HEK293T (cell line): Measurements from ENCODE around the gene SLTM.

Source experiments
- ARNT ChIP-seq: fragments of 450-650 bp; IDR thresholded peaks from 2 replicates; pipeline ENCODE4 v1.6.1; 2017; ENCODE audit warnings: mild to moderate bottlenecking
- BHLHE40 ChIP-seq: fragments of 450-650 bp; IDR thresholded peaks from 2 replicates; pipeline ENCODE4 v1.6.1; 2016; ENCODE audit warnings: mild to moderate bottlenecking, moderate library complexity, borderline replicate concordance
- CTBP1 ChIP-seq: fragments of 450-650 bp; IDR thresholded peaks from 2 replicates; pipeline ENCODE4 v1.6.1; 2016; ENCODE audit warnings: borderline replicate concordance
- ELF4 ChIP-seq: fragments of 450-650 bp; IDR thresholded peaks from 2 replicates; pipeline ENCODE4 v1.6.1; 2017; ENCODE audit warnings: antibody characterized with exemption
- FOXA1 ChIP-seq: fragments of 450-650 bp; IDR thresholded peaks from 2 replicates; pipeline ENCODE4 v1.6.1; 2016; ENCODE audit warnings: mild to moderate bottlenecking
- FOXM1 ChIP-seq: fragments of 450-650 bp; IDR thresholded peaks from 2 replicates; pipeline ENCODE4 v1.6.1; 2017; ENCODE audit warnings: mild to moderate bottlenecking, borderline replicate concordance
- HDGF ChIP-seq: fragments of 450-650 bp; IDR thresholded peaks from 2 replicates; pipeline ENCODE4 v1.6.1; 2017; ENCODE audit warnings: antibody characterized with exemption, borderline replicate concordance
- LEF1 ChIP-seq: fragments of 450-650 bp; IDR thresholded peaks from 2 replicates; pipeline ENCODE4 v1.6.1; 2017; ENCODE audit warnings: mild to moderate bottlenecking, borderline replicate concordance
- NFRKB ChIP-seq: fragments of 450-650 bp; IDR thresholded peaks from 2 replicates; pipeline ENCODE4 v1.6.1; 2016; ENCODE audit warnings: mild to moderate bottlenecking, moderate library complexity
- PKNOX1 ChIP-seq: fragments of 450-650 bp; IDR thresholded peaks from 2 replicates; pipeline ENCODE4 v1.6.1; 2016
- SP1 ChIP-seq: fragments of 450-650 bp; IDR thresholded peaks from 2 replicates; pipeline ENCODE4 v1.6.1; 2017
- SUZ12 ChIP-seq: fragments of 450-650 bp; IDR thresholded peaks from 2 replicates; pipeline ENCODE4 v1.6.1; 2016; ENCODE audit warnings: mild to moderate bottlenecking
- TARDBP ChIP-seq: fragments of 450-650 bp; IDR thresholded peaks from 2 replicates; pipeline ENCODE4 v1.6.1; 2016
- ZNF384 ChIP-seq: fragments of 450-650 bp; IDR thresholded peaks from 2 replicates; pipeline ENCODE4 v1.6.1; 2016

DNA sequence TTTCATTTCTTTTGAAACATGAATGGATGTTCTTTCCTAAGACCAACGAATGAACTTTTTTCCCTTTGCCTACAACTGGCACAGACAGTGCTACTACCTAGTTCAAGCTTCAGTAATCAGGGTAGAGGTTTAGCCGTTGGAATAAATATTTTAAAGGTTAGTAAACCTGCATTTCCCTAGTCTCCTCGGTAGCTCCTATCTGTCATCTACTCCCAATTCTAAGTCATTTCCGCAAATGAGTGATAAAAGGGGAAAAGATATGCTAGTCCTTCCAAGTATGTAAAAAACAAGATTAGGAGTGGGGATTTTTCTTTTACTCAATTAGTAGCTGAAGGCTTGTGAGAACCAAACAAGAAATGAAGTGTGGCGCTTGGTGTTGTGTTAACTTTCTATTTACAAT, 15.2 kb downstream of the SLTM start:
- TF ChIP-seq SUZ12 (no peak), SP1 (no peak), LEF1 (no peak), HDGF (no peak), ELF4 (no peak), TARDBP (no peak), NFRKB (no peak), FOXM1 (no peak), PKNOX1 (no peak), ZNF384 (no peak), BHLHE40 (no peak), FOXA1 (no peak), CTBP1 (no peak), ARNT (no peak)
